Type B pancreatic cell (in vitro differentiated cells): ENCODE data around the gene HLA-DQB2. TPM values are rescaled to one million over a fixed set of nuclear protein-coding genes. Genes with fewer than 3 reads are reported as not detected.
"Not testable (repeated sequence)": the region's sequence is repeated elsewhere in the genome, so short reads cannot be mapped to it uniquely, and the experiment has no call there.

ENCODE experiments used
- DNase-seq: peaks from one replicate; pipeline ENCODE4 v3.0.0; 2021; ENCODE audit warnings: mixed read lengths; ENCODE audit not compliant: unreplicated experiment; ENCODE audit errors: extremely low spot score
- H3K27ac Mint-ChIP-seq: 2 replicates; pipeline ENCODE4 v1.8.0; 2021; ENCODE audit warnings: mild to moderate bottlenecking, mixed read lengths
- H3K27me3 Mint-ChIP-seq: 2 replicates; pipeline ENCODE4 v1.8.0; 2021; ENCODE audit warnings: mixed read lengths
- H3K36me3 Mint-ChIP-seq: 2 replicates; pipeline ENCODE4 v1.8.0; 2021; ENCODE audit warnings: mixed read lengths
- H3K4me1 Mint-ChIP-seq: one replicate; pipeline ENCODE4 v1.8.0; 2021; ENCODE audit warnings: mixed read lengths; ENCODE audit not compliant: unreplicated experiment
- H3K4me3 Mint-ChIP-seq: 2 replicates; pipeline ENCODE4 v1.8.0; 2021; ENCODE audit warnings: mild to moderate bottlenecking, mixed read lengths
- H3K9me3 Mint-ChIP-seq: 2 replicates; pipeline ENCODE4 v1.8.0; 2021; ENCODE audit warnings: mixed read lengths
- long read RNA-seq: library from polyadenylated mRNA; unstranded; transcript quantifications from one replicate; pipeline ENCODE4 v2.0.0, GENCODE V29; 2020
- total RNA-seq: library from RNA; stranded (reverse); gene quantifications from 2 replicates; pipeline ENCODE4 v1.2.1, GENCODE V29; 2021; ENCODE audit warnings: low replicate concordance
- TF ChIP-seq, protein P1 (sequence below): fragments of 200-600 bp; sonication (generic); conservative IDR thresholded peaks from 2 replicates; pipeline ENCODE4 v1.5.0; 2021; ENCODE audit warnings: antibody characterized with exemption, mild to moderate bottlenecking

Gene HLA-DQB2
- total RNA-seq = not detected in 2 replicates
- long read RNA-seq = 0 reads

DNA sequence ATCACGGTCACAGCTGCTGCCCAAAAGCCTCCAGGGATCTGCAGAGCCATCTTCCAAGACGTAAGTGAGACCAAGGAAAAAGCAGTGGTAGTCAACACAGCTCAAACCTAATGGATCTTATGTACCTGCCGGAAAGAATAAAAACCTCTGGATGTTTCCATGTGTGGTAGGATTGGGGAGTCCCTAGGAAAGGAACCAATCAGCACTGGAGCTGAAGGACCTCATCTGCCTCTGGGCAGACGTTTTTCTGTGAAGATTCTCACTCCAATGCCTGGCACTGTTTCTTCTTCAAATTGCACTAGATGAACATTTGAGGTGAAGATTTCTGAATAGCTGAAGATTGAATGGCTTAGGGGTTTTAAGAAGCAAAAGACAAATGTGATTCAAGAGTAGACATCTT lies at the start of gene HLA-DQB2:
Gene HLA-DQB2 (minus strand): TSS at position 112 of the 400 bp plus-strand sequence. CDS start 62 bp downstream, at position 50.
- TF ChIP-seq, protein P1, sequence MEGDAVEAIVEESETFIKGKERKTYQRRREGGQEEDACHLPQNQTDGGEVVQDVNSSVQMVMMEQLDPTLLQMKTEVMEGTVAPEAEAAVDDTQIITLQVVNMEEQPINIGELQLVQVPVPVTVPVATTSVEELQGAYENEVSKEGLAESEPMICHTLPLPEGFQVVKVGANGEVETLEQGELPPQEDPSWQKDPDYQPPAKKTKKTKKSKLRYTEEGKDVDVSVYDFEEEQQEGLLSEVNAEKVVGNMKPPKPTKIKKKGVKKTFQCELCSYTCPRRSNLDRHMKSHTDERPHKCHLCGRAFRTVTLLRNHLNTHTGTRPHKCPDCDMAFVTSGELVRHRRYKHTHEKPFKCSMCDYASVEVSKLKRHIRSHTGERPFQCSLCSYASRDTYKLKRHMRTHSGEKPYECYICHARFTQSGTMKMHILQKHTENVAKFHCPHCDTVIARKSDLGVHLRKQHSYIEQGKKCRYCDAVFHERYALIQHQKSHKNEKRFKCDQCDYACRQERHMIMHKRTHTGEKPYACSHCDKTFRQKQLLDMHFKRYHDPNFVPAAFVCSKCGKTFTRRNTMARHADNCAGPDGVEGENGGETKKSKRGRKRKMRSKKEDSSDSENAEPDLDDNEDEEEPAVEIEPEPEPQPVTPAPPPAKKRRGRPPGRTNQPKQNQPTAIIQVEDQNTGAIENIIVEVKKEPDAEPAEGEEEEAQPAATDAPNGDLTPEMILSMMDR = no peak
- peaks cover 49% of the 10 kb centered on the region for H3K27me3 Mint-ChIP-seq
- no peaks in the 10 kb centered on the region for H3K4me1 Mint-ChIP-seq
- no peaks in the 10 kb centered on the region for H3K9me3 Mint-ChIP-seq
- no peaks in the 10 kb centered on the region for H3K36me3 Mint-ChIP-seq
- H3K4me3 Mint-ChIP-seq = no peak within 1 kb of the TSS
- no peak for DNase-seq
- H3K27ac Mint-ChIP-seq = no peak within 1 kb of the TSS

DNA sequence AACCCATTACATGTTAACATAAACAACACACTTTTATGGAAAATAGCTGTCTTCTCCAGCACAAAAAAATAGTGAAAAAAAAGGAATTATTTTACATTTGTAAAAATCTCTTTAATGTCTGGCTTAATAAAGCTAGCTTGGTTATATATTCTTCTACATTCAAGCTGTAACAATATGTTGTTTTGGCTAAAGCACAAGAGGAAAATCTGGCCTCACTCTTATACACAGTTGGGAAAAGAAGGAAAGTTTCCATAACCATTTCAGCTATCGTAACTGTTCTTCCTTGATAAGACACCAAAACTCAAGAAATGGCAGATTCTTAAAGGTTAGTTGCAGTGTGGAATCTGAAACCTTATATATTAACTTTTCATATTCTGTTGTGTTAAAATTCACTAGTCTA lies 45.8 kb upstream of the HLA-DQB2 start:
- no peak overlapping the region for H3K27ac Mint-ChIP-seq
- H3K4me1 Mint-ChIP-seq = no peaks in the 10 kb centered on the region
- H3K36me3 Mint-ChIP-seq = no peaks in the 10 kb centered on the region
- TF ChIP-seq, protein P1 = no peak
- H3K27me3 Mint-ChIP-seq = peaks cover 48% of the 10 kb centered on the region
- H3K9me3 Mint-ChIP-seq = no peaks in the 10 kb centered on the region
- no peak for DNase-seq
- no peak overlapping the region for H3K4me3 Mint-ChIP-seq

DNA sequence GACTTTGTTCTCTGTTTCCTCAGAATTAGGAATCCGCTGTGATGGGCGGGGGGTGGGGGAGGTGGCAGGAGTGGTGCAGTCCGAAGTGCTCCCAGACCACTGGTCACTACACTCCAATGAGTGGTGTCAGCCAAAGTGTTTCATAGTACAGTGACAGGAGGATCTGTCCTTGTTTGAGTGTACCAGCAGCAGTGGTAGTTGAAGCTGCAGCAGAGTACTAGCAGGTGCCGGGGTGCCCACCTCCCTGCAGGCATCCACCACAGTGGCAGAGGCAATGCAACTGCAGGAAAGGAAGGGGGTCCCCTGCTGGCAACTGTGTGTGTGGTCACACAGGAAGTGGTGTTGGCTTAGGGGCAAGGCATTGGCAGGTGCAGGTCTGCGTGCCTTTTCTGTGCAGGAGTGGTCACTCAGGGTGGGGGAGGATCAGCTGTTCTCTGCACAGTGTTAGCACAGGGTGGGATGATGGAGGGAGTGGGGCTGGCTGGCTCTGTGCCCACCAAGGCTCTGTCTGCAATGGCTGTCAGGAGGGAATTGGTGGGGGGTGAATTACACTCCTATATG lies 43.8 kb upstream of the HLA-DQB2 start:
- peaks cover 54% of the 10 kb centered on the region for H3K27me3 Mint-ChIP-seq
- no peaks in the 10 kb centered on the region for H3K9me3 Mint-ChIP-seq
- DNase-seq = no peak
- no peak overlapping the region for H3K27ac Mint-ChIP-seq
- no peaks in the 10 kb centered on the region for H3K36me3 Mint-ChIP-seq
- no peaks in the 10 kb centered on the region for H3K4me1 Mint-ChIP-seq
- TF ChIP-seq, protein P1 = no peak
- no peak overlapping the region for H3K4me3 Mint-ChIP-seq

DNA sequence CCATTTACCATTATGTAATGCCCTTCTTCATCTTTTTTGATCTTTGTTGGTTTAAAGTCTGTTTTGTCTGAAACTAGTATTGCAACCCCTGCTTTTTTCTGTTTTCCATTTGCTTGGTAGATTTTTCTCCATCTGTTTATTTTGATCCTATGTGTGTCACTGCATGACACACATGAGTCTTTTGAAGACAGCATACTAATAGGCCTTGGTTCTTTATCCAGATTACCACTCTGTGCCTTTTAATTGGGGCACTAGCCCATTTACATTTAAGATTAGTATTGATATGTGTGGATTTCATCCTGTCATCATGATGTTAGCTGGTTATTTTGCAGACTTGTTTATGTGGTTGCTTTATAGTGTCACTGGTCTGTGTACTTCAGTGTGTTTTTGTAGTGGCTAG lies 42.1 kb upstream of the HLA-DQB2 start:
- H3K4me1 Mint-ChIP-seq, H3K4me3 Mint-ChIP-seq, H3K9me3 Mint-ChIP-seq, DNase-seq, H3K27ac Mint-ChIP-seq, H3K36me3 Mint-ChIP-seq: not testable (repeated sequence)
- peaks cover 65% of the 10 kb centered on the region for H3K27me3 Mint-ChIP-seq

DNA sequence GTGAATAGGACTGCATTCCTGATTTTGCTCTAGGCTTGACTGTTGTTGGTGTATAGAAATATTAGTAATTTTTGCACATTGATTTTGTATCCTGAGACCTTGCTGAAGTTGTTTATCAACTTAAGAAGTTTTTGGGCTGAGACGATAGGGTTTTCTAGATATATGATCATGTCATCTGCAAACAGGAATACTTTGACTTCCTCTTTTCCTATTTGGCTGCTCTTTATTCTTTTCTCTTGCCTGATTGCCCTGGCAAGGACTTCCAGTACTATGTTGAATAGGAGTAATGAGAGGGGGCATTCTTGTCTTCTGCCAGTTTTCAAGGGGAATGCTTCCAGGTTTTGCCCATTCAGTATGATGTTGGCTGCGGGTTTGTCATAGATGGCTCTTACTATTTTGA lies 40.1 kb upstream of the HLA-DQB2 start:
- Mint-ChIP-seq H3K4me1 (no peaks in the 10 kb centered on the region), H3K4me3 (no peak overlapping the region), H3K27me3 (peaks cover 76% of the 10 kb centered on the region), H3K27ac (no peak overlapping the region), H3K9me3 (peaks cover 5% of the 10 kb centered on the region), H3K36me3 (no peaks in the 10 kb centered on the region)
- TF ChIP-seq, protein P1 = no peak
- no peak for DNase-seq

DNA sequence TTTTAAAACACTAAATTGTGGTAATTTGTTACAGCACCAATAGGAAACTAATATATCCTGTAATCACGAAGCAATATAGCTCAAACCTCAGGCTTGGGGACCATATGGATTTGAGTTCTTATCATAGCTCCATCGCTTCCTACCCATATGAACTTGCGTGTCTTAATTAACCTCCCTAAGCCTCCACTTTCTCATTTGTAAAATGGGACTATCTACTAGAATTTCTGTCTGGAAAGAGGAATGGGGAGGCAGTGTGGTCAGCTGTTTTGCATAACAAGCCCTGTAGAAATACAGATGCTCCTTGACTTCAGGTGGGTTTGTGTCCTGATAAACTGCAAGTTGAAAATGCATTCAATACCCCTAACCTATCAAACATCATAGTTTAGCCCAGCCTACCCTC lies 36.4 kb upstream of the HLA-DQB2 start:
- no peaks in the 10 kb centered on the region for H3K36me3 Mint-ChIP-seq
- H3K27ac Mint-ChIP-seq = no peak overlapping the region
- no peak for DNase-seq
- H3K27me3 Mint-ChIP-seq = peaks cover 84% of the 10 kb centered on the region
- TF ChIP-seq, protein P1 = no peak
- no peak overlapping the region for H3K4me3 Mint-ChIP-seq
- peaks cover 5% of the 10 kb centered on the region for H3K9me3 Mint-ChIP-seq
- H3K4me1 Mint-ChIP-seq = no peaks in the 10 kb centered on the region
